Esophagus squamous epithelium (tissue), 5 donors: Measurements from ENCODE around the gene ING5. TPM values are rescaled to one million over a fixed set of nuclear protein-coding genes. Genes with fewer than 3 reads are reported as not detected.

Experiments
- DNase-seq: peaks from one replicate; lab custom pipeline; 2025; lab: John Stamatoyannopoulos, UW
- H3K27ac ChIP-seq, 4 donors: fragments of 200-600 bp; sonication (generic); one replicate each; pipeline ENCODE4 v1.5.1; 2016 to 2019; ENCODE audit warnings: mild to moderate bottlenecking in 1 of 4
- H3K27me3 ChIP-seq, 4 donors: fragments of 200-600 bp; sonication (generic); 1 replicate in 3 of 4; 2 replicates in 1 of 4; pipeline versions ENCODE4 v1.5.1 to v1.6.0; 2017 to 2021; ENCODE audit warnings: antibody characterized with exemption in 1 of 4
- H3K36me3 ChIP-seq, 3 donors: fragments of 200-600 bp; sonication (generic); one replicate each; pipeline ENCODE4 v1.5.1; 2016 to 2019
- H3K4me1 ChIP-seq, 3 donors: fragments of 200-600 bp; sonication (generic); one replicate each; pipeline ENCODE4 v1.5.1; 2017 to 2019
- H3K4me3 ChIP-seq, 4 donors: fragments of 200-600 bp; sonication (generic); 1 replicate in 3 of 4; 2 replicates in 1 of 4; pipeline ENCODE4 v1.5.1; 2016 to 2019; ENCODE audit warnings: mild to moderate bottlenecking in 2 of 4, moderate library complexity in 1 of 4
- H3K9me3 ChIP-seq, 3 donors: fragments of 200-600 bp; sonication (generic); one replicate each; pipeline ENCODE4 v1.5.1; 2016 to 2019
- POLR2A ChIP-seq, 4 donors: fragments of 450-650 bp; IDR thresholded peaks; one replicate each; pipeline ENCODE4 v1.6.1; 2017; ENCODE audit warnings: antibody characterized with exemption in 4 of 4, mild to moderate bottlenecking in 4 of 4, moderate library complexity in 3 of 4
- WGBS, 2 donors: methylation state at CpG; one replicate each; pipeline ENCODE4 v1.1.5; 2018; 5-methylcytosine and 5-hydroxymethylcytosine counted together
- intact Hi-C: fragments of 100-400 bp; cut with DNase I; formaldehyde crosslinking; loops from one replicate; pipeline ENCODE4 v1.15.0; 2022
- total RNA-seq, 4 donors: library from RNA; depleted of rRNA; stranded (reverse); fragments of >200 nt; gene quantifications; one replicate each; pipeline ENCODE4 v1.1.0, GENCODE V29; 2016
- TF ChIP-seq, protein P1 (sequence below), 6 experiments: fragments of 450-650 bp in 4 of 6; fragments of 200-600 bp in 2 of 6; sonication (generic) in 2 of 6; IDR thresholded peaks; one replicate each; pipeline ENCODE4 v1.5.1; 2016 to 2019; ENCODE audit warnings: antibody characterized with exemption in 6 of 6, mild to moderate bottlenecking in 4 of 6, moderate library complexity in 4 of 6
- donor health status: DM: yes; HTN: yes; CAD: no.

Gene ING5
- total RNA-seq, 4 donors from 2014 or later = 10.4 to 39.3 (median 18.8) TPM

DNA sequence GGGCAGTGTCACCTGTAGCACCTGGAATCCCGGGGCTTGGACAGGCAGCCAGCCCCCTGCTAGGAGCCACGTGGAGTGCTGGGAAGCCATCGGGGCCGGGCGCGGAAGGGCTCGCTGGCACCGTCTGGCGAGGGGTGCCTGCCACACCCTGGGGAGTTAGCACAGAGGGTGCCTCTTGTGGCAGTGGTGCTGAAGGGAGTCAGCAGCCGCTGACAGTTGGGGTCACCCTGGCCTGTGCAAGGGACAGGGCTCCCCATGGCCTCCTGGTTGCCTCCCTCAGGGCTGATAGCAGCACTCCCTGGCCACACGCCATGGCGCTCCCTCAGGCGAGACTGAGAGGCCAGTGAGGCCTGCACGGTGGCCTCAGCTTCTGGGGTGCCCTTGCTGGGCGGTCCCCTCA lies 18.7 kb downstream of the ING5 start:
- intact Hi-C loops = no loop called here
- Histone ChIP-seq H3K9me3 (no peaks in the 10 kb centered on the region), H3K36me3 (peaks cover 13 to 97% (median 13%) of the 10 kb centered on the region in 3 donors), H3K27ac (no peak overlapping the region), H3K4me1 (no peaks in the 10 kb centered on the region), H3K27me3 (no peaks in the 10 kb centered on the region), H3K4me3 (no peak overlapping the region)
- WGBS, 2 donors = 91% methylated on average over 4 of the region's 15 CpGs; no CpG with 5 or more reads in 1 of the 2 donors
- no peak for DNase-seq
- TF ChIP-seq, protein P1, sequence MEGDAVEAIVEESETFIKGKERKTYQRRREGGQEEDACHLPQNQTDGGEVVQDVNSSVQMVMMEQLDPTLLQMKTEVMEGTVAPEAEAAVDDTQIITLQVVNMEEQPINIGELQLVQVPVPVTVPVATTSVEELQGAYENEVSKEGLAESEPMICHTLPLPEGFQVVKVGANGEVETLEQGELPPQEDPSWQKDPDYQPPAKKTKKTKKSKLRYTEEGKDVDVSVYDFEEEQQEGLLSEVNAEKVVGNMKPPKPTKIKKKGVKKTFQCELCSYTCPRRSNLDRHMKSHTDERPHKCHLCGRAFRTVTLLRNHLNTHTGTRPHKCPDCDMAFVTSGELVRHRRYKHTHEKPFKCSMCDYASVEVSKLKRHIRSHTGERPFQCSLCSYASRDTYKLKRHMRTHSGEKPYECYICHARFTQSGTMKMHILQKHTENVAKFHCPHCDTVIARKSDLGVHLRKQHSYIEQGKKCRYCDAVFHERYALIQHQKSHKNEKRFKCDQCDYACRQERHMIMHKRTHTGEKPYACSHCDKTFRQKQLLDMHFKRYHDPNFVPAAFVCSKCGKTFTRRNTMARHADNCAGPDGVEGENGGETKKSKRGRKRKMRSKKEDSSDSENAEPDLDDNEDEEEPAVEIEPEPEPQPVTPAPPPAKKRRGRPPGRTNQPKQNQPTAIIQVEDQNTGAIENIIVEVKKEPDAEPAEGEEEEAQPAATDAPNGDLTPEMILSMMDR (IDR thresholded peaks at IDR 0.05) = no peak
- no peak for TF ChIP-seq POLR2A (IDR thresholded peaks at IDR 0.05)

DNA sequence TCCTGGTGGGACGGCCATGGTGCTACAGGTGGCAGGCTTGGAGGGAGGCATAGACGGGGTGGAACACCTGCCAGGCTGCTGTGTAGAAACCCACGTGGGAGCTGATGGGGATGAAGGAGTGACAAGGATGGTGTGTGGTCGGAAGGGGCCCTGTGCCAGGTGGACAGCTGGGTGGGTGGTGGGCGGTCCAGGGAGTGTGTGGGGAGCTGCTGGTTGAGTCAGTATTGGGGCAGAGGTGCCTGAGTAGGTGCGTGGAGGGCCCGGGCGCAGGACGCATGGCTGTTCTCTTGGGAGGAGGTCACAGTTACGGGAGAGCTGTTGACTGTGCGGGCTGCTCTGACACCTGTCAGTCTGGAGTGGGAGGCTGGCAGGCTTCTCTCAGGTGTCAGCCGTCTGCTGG lies 20.0 kb downstream of the ING5 start:
- H3K4me1 ChIP-seq = no peaks in the 10 kb centered on the region
- H3K27me3 ChIP-seq = no peaks in the 10 kb centered on the region
- no peaks in the 10 kb centered on the region for H3K9me3 ChIP-seq
- WGBS, 2 donors = 91 to 93% methylated on average over 9 to 12 of the region's 12 CpGs
- peaks cover 13 to 97% (median 13%) of the 10 kb centered on the region in 3 donors for H3K36me3 ChIP-seq
- intact Hi-C loops = no loop called here
- TF ChIP-seq POLR2A (IDR thresholded peaks at IDR 0.05) = no peak
- TF ChIP-seq, protein P1 (IDR thresholded peaks at IDR 0.05) = no peak
- H3K4me3 ChIP-seq = no peak overlapping the region
- no peak overlapping the region for H3K27ac ChIP-seq
- DNase-seq = no peak

DNA sequence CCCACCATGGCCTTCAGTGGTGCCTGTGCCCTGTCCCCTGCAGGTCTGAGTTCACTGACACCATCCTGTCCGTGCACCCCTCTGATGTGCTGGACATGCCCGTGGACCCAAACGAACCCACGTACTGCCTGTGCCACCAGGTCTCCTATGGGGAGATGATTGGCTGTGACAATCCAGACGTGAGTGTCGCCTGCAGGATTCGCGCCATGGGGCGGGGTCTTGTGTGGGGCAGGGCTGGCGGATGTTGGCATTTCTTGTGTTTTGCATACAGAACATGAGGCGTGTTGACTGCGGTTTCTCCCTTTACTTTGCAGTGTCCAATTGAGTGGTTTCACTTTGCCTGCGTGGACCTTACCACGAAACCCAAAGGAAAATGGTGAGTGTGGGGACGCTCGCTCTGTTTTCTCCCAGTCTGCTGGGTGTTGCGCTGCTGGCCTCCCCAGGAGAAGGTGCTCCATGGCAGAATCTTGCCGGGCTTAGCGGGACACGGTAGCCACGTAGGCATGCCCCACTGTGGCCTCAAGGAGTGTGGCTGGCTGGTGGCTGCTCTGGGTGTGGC lies 21.1 kb downstream of the ING5 start:
- Histone ChIP-seq H3K4me3 (no peak overlapping the region), H3K36me3 (peaks cover 13 to 94% (median 13%) of the 10 kb centered on the region in 3 donors)

DNA sequence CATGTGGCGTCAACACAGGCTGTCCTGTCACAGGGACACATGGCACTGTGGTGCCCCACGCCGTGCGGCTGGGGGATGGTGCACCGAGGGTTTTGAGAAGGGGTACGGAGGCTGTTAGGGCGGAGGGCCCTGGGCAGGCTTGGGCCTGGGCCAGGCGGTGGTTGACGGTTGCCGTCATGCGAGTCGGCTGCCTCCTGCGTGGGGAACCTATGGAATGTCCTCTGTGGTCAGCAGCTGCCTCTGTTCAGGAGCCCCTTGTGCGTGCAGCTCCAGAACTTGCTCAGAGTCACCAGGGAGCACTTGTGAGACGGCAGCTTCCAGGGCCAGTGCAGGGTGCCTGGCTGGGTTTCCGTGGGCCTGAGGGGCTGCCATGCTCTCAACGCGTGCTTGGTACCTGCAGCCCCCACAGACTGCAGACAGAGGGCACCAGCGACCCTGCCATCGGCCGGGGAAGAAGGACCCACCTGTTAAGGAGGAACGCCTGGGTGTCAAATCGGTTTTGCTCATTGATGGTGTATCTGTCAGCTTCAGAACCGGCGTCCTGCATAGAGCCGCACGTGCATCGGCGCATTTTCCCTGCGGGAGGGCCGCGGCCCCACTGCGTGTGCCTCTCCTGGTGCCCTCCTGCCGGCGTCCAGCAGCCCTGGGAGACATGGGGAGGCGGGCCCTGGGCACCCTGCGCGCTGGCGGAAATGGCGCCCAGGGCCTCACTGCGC lies 22.6 kb downstream of the ING5 start:
- no peak overlapping the region for H3K27ac ChIP-seq
- 91 to 100% methylated on average over 1 to 7 of the region's 41 CpGs for WGBS, 2 donors
- H3K27me3 ChIP-seq = no peaks in the 10 kb centered on the region
- TF ChIP-seq, protein P1 (IDR thresholded peaks at IDR 0.05) = peak in 1 of 6 experiments; percentile 9
- no peak for TF ChIP-seq POLR2A (IDR thresholded peaks at IDR 0.05)
- no peak overlapping the region for H3K4me3 ChIP-seq
- H3K36me3 ChIP-seq = peaks cover 13 to 86% (median 13%) of the 10 kb centered on the region in 3 donors
- no peaks in the 10 kb centered on the region for H3K9me3 ChIP-seq
- DNase-seq = no peak
- no peaks in the 10 kb centered on the region for H3K4me1 ChIP-seq
- intact Hi-C loops = no loop called here

More for the DNA sequence above, 21.1 kb downstream of the ING5 start:
- Histone ChIP-seq H3K27me3 (no peaks in the 10 kb centered on the region), H3K4me1 (no peaks in the 10 kb centered on the region), H3K9me3 (no peaks in the 10 kb centered on the region), H3K27ac (no peak overlapping the region)
- DNase-seq = no peak
- no peak for TF ChIP-seq POLR2A (IDR thresholded peaks at IDR 0.05)
- TF ChIP-seq, protein P1 (IDR thresholded peaks at IDR 0.05) = no peak
- intact Hi-C loops = no loop called here
- WGBS, 2 donors = 93 to 97% methylated on average over 6 to 17 of the region's 21 CpGs
